Ovary (tissue), 9 donors: Measurements from ENCODE around the gene KIFC1. TPM values are rescaled to one million over a fixed set of nuclear protein-coding genes. Genes with fewer than 3 reads are reported as not detected.
A peak's percentile ranks its signal among the peaks of the same experiment; 100 is the strongest.

Experiments used
- DNase-seq, 5 donors: peaks; one replicate each; pipeline ENCODE4 v3.0.0-alpha.2; 2019 to 2020
- H3K27ac ChIP-seq, 2 donors: fragments of 200-600 bp; one replicate each; pipeline versions ENCODE4 v1.5.1 to v1.8.0; 2019 to 2022
- H3K27me3 ChIP-seq: fragments of 200-600 bp; one replicate; pipeline ENCODE4 v1.8.0; 2022
- H3K36me3 ChIP-seq: fragments of 200-600 bp; sonication (generic); one replicate; pipeline ENCODE4 v1.5.1; 2019
- H3K4me1 ChIP-seq: one replicate; pipeline ENCODE4 v1.8.1; 2013; ENCODE audit warnings: mild to moderate bottlenecking, moderate library complexity; ENCODE audit not compliant: insufficient read depth
- H3K4me3 ChIP-seq: fragments of 200-600 bp; sonication (generic); one replicate; pipeline ENCODE4 v1.5.1; 2017
- H3K9me3 ChIP-seq, 2 donors: fragments of 200-600 bp in 1 of 2; sonication (generic) in 1 of 2; one replicate each; pipeline versions ENCODE4 v1.5.1 to v1.8.1; 2013 to 2019; ENCODE audit warnings: mild to moderate bottlenecking in 1 of 2, moderate library complexity in 1 of 2
- CTCF ChIP-seq, 3 donors: fragments of 450-650 bp in 2 of 3; fragments of 200-600 bp in 1 of 3; IDR thresholded peaks; one replicate each; pipeline versions ENCODE4 v1.5.1 to v1.8.0; 2016 to 2022; ENCODE audit warnings: antibody characterized with exemption in 3 of 3, mild to moderate bottlenecking in 1 of 3
- EP300 ChIP-seq: sonication (generic); formaldehyde crosslinking; IDR thresholded peaks from one replicate; pipeline ENCODE4 v1.6.1; 2017; ENCODE audit warnings: antibody characterized with exemption
- POLR2A ChIP-seq: fragments of 450-650 bp; IDR thresholded peaks from one replicate; pipeline ENCODE4 v1.6.1; 2017; ENCODE audit warnings: antibody characterized with exemption, mild to moderate bottlenecking, moderate library complexity
- WGBS, 3 donors: extraction: QIAGEN DNeasy Blood & Tissue Kit in 1 of 3; methylation state at CpG; one replicate each; pipeline versions ENCODE4 v1.1.5 to v1.1.7; 2013 to 2017; 5-methylcytosine and 5-hydroxymethylcytosine counted together
- intact Hi-C, 4 donors: fragments of 100-400 bp; cut with DNase I; formaldehyde crosslinking; loops; one replicate each; pipeline versions ENCODE4 v1.11.0 to v1.15.1; 2022 to 2023
- microRNA-seq, 3 donors: library from miRNA; unstranded; fragments of <30 nt; microRNA quantifications; one replicate each; pipeline versions ENCODE4 to v1.2.0, GENCODE V29; 2019 to 2020
- polyA plus RNA-seq, 2 donors: library from polyadenylated mRNA; stranded (reverse); fragments of 200-250 nt in 1 of 2; fragments of 350-450 nt in 1 of 2; fragmentation: Illumina TruSeq in 1 of 2; extraction: RNeasy Lipid Tissue Mini Kit (QIAGEN cat#74804) in 1 of 2; gene quantifications; one replicate each; pipeline ENCODE4 v1.2.3, GENCODE V29; 2013 to 2014
- small RNA-seq: library from RNA; depleted of rRNA; stranded (forward); fragments of <200 nt; gene quantifications from one replicate; pipeline ENCODE3, GENCODE V24; 2016
- total RNA-seq, 7 donors: library from RNA; depleted of rRNA in 2 of 7; stranded (reverse); fragments of >200 nt in 2 of 7; fragmentation: NEBNext Ultra II Directional in 3 of 7; extraction: Animal tissue kit (Norgen Biotek cat#: 25700) in 3 of 7; gene quantifications; one replicate each; pipeline versions ENCODE4 v1.1.0 to v1.2.4, GENCODE V29; 2016 to 2023
- donor health status: DM: no; HTN: no; CAD: no; lungs with moderate emphysema.
- donor health status: DM: no; HTN: no; CAD: no.
- donor health status: Bipolar disorder and iron deficiency.
- donor health status: DM: yes; HTN: yes; CAD: no.
- donor health status: DM: no; HTN: no; CAD: no.
- donor health status: DM: yes; HTN: yes; CAD: no.

Gene KIFC1
- total and polyA plus RNA-seq, 9 donors = 0.60 to 3.9 (median 2.2) TPM

- H3K27me3 ChIP-seq = no peaks in the 10 kb centered on the region
- TF ChIP-seq POLR2A (no peak), EP300 (no peak), CTCF (IDR thresholded peaks at IDR 0.05) (no peak)
- peak in 1 of 5 donors; percentile 24 for DNase-seq
- H3K27ac ChIP-seq = peak overlapping the region in 1 of 2 donors; percentile 65
- peaks cover 6% of the 10 kb centered on the region for H3K4me1 ChIP-seq
- intact Hi-C loops = loop anchor here in 1 of 4 donors (10.0 kb wide), 1 partner anchor 110 kb away; no protein-coding TSS in a partner anchor
- H3K9me3 ChIP-seq = no peaks in the 10 kb centered on the region
- 40 to 42% (median 41%) methylated on average over 16 of the region's 16 CpGs for WGBS, 3 donors
- H3K36me3 ChIP-seq = no peaks in the 10 kb centered on the region
- H3K4me3 ChIP-seq = peak overlapping the region; percentile 78
Measured at GRCh38 chr6:33455051-33455450, 63.4 kb downstream of the KIFC1 start.

GRCh38 chr6:33456156-33456555 is 64.5 kb downstream of the KIFC1 start:
- Histone ChIP-seq H3K27me3 (no peaks in the 10 kb centered on the region), H3K4me3 (no peak overlapping the region), H3K27ac (no peak overlapping the region), H3K9me3 (no peaks in the 10 kb centered on the region), H3K4me1 (peaks cover 6% of the 10 kb centered on the region), H3K36me3 (no peaks in the 10 kb centered on the region)
- intact Hi-C loops = loop anchor here in 1 of 4 donors (10.0 kb wide), 1 partner anchor 109 kb away; no protein-coding TSS in a partner anchor
- WGBS, 3 donors = 94 to 97% (median 96%) methylated on average over 12 of the region's 12 CpGs
- TF ChIP-seq CTCF (IDR thresholded peaks at IDR 0.05) = no peak
- no peak for TF ChIP-seq POLR2A
- TF ChIP-seq EP300 = no peak
- peak in 1 of 5 donors; percentile 31 for DNase-seq

- H3K27ac ChIP-seq = no peak overlapping the region
- intact Hi-C loops = loop anchor here in 1 of 4 donors (10.0 kb wide), 1 partner anchor 106 kb away; no protein-coding TSS in a partner anchor
- no peak overlapping the region for H3K4me3 ChIP-seq
- DNase-seq = no peak
- H3K27me3 ChIP-seq = no peaks in the 10 kb centered on the region
- WGBS, 3 donors = 50 to 69% (median 68%) methylated on average over 3 of the region's 3 CpGs
- H3K4me1 ChIP-seq = peaks cover 4% of the 10 kb centered on the region
- TF ChIP-seq EP300 = no peak
- TF ChIP-seq POLR2A = no peak
- TF ChIP-seq CTCF (IDR thresholded peaks at IDR 0.05) = no peak
- H3K36me3 ChIP-seq = no peaks in the 10 kb centered on the region
- H3K9me3 ChIP-seq = no peaks in the 10 kb centered on the region
Measured at GRCh38 chr6:33458676-33459075, 67.1 kb downstream of the KIFC1 start.

- Histone ChIP-seq H3K4me3 (no peak overlapping the region), H3K9me3 (no peaks in the 10 kb centered on the region), H3K4me1 (peaks cover 4% of the 10 kb centered on the region), H3K27ac (no peak overlapping the region), H3K36me3 (no peaks in the 10 kb centered on the region), H3K27me3 (no peaks in the 10 kb centered on the region)
- TF ChIP-seq CTCF (IDR thresholded peaks at IDR 0.05) = no peak
- TF ChIP-seq EP300 = no peak
- no peak for TF ChIP-seq POLR2A
- 87 to 95% (median 94%) methylated on average over 2 of the region's 2 CpGs for WGBS, 3 donors
- intact Hi-C loops = loop anchor here in 1 of 4 donors (10.0 kb wide), 1 partner anchor 106 kb away; no protein-coding TSS in a partner anchor
- DNase-seq = no peak
Measured at GRCh38 chr6:33459226-33459625, 67.6 kb downstream of the KIFC1 start.

Small RNAs within 50 kb of the gene (microRNA-seq; reads per million reads assigned to microRNA genes)
- gene MIR5004 = 0 to 0.16 (median 0) reads per million in 3 donors

Small RNAs within 50 kb of the gene (small RNA-seq; reads per million reads assigned to genes)
- gene RPL35AP4 (not detected), gene ZBTB9 (not detected)

Other genes starting within 250 kb of the KIFC1 start
- 1 to 10 TPM in 2 of 7 donors, under 1 TPM in 5; 0.53 to 1.2 (median 0.92) TPM for gene COL11A2, start 199.4 kb upstream of the KIFC1 start, total RNA-seq
- under 1 TPM; 0.52 to 0.96 TPM for gene COL11A2, start 199.4 kb upstream of the KIFC1 start, polyA plus RNA-seq
- gene RXRB, start 191.2 kb upstream of the KIFC1 start, total RNA-seq = 10 to 100 TPM; 19.8 to 54.0 (median 48.5) TPM
- 10 to 100 TPM; 40.9 to 42.1 TPM for gene RXRB, start 191.2 kb upstream of the KIFC1 start, polyA plus RNA-seq
- 10 to 100 TPM; 27.4 to 73.7 (median 61.2) TPM for gene SLC39A7, start 191.0 kb upstream of the KIFC1 start, total RNA-seq
- gene SLC39A7, start 191.0 kb upstream of the KIFC1 start, polyA plus RNA-seq = 10 to 100 TPM; 54.0 to 80.0 TPM
- gene HSD17B8, start 187.2 kb upstream of the KIFC1 start, total RNA-seq = 10 to 100 TPM in 2 of 7 donors, 1 to 10 TPM in 5; 4.0 to 18.4 (median 7.7) TPM
- 10 to 100 TPM in 1 of 2 donors, 1 to 10 TPM in 1; 9.4 to 10.3 TPM for gene HSD17B8, start 187.2 kb upstream of the KIFC1 start, polyA plus RNA-seq
- gene RING1, start 183.3 kb upstream of the KIFC1 start, total RNA-seq = 10 to 100 TPM; 20.7 to 70.6 (median 52.3) TPM
- 10 to 100 TPM; 37.3 to 51.7 TPM for gene RING1, start 183.3 kb upstream of the KIFC1 start, polyA plus RNA-seq
- 10 to 100 TPM; 24.0 to 55.6 (median 45.2) TPM for gene VPS52, start 119.9 kb upstream of the KIFC1 start, total RNA-seq
- gene VPS52, start 119.9 kb upstream of the KIFC1 start, polyA plus RNA-seq = 10 to 100 TPM; 39.5 to 56.7 TPM
- gene RPS18, start 119.7 kb upstream of the KIFC1 start, total RNA-seq = 1,000 to 10,000 TPM; 4,177 to 8,845 (median 4,854) TPM
- over 10,000 TPM in 1 of 2 donors, 1,000 to 10,000 TPM in 1; 6,405 to 11,953 TPM for gene RPS18, start 119.7 kb upstream of the KIFC1 start, polyA plus RNA-seq
- 10 to 100 TPM in 2 of 7 donors, 1 to 10 TPM in 5; 4.3 to 10.6 (median 6.9) TPM for gene B3GALT4, start 114.7 kb upstream of the KIFC1 start, total RNA-seq
- 1 to 10 TPM; 2.7 to 7.4 TPM for gene B3GALT4, start 114.7 kb upstream of the KIFC1 start, polyA plus RNA-seq
- 10 to 100 TPM; 29.1 to 58.5 (median 35.0) TPM for gene WDR46, start 102.6 kb upstream of the KIFC1 start, total RNA-seq
- gene WDR46, start 102.6 kb upstream of the KIFC1 start, polyA plus RNA-seq = 10 to 100 TPM; 25.5 to 27.0 TPM
- gene PFDN6, start 102.2 kb upstream of the KIFC1 start, total RNA-seq = 10 to 100 TPM in 6 of 7 donors, 1 to 10 TPM in 1; 9.8 to 46.8 (median 42.0) TPM
- 10 to 100 TPM; 80.3 to 83.0 TPM for gene PFDN6, start 102.2 kb upstream of the KIFC1 start, polyA plus RNA-seq
- gene RGL2, start 92.9 kb upstream of the KIFC1 start, total RNA-seq = 10 to 100 TPM; 41.4 to 82.0 (median 64.9) TPM
- gene RGL2, start 92.9 kb upstream of the KIFC1 start, polyA plus RNA-seq = 10 to 100 TPM; 26.9 to 66.0 TPM
- 100 to 1,000 TPM in 1 of 7 donors, 10 to 100 TPM in 6; 33.7 to 121 (median 66.9) TPM for gene TAPBP, start 77.7 kb upstream of the KIFC1 start, total RNA-seq
- gene TAPBP, start 77.7 kb upstream of the KIFC1 start, polyA plus RNA-seq = 10 to 100 TPM; 24.4 to 40.5 TPM
- gene ZBTB22, start 74.1 kb upstream of the KIFC1 start, total RNA-seq = 10 to 100 TPM; 17.9 to 38.0 (median 26.1) TPM
- 10 to 100 TPM; 13.7 to 26.5 TPM for gene ZBTB22, start 74.1 kb upstream of the KIFC1 start, polyA plus RNA-seq
- 10 to 100 TPM; 18.8 to 38.9 (median 33.4) TPM for gene DAXX, start 68.9 kb upstream of the KIFC1 start, total RNA-seq
- gene DAXX, start 68.9 kb upstream of the KIFC1 start, polyA plus RNA-seq = 10 to 100 TPM; 30.8 to 81.5 TPM
- gene PHF1, start 19.2 kb downstream of the KIFC1 start, total RNA-seq = 100 to 1,000 TPM in 5 of 7 donors, 10 to 100 TPM in 2; 94.3 to 182 (median 123) TPM
- 100 to 1,000 TPM in 1 of 2 donors, 10 to 100 TPM in 1; 80.7 to 179 TPM for gene PHF1, start 19.2 kb downstream of the KIFC1 start, polyA plus RNA-seq
- 100 to 1,000 TPM; 125 to 238 (median 177) TPM for gene CUTA, start 26.3 kb downstream of the KIFC1 start, total RNA-seq
- gene CUTA, start 26.3 kb downstream of the KIFC1 start, polyA plus RNA-seq = 100 to 1,000 TPM; 173 to 250 TPM
- gene SYNGAP1, start 28.2 kb downstream of the KIFC1 start, total RNA-seq = 10 to 100 TPM; 17.5 to 60.0 (median 43.1) TPM
- gene SYNGAP1, start 28.2 kb downstream of the KIFC1 start, polyA plus RNA-seq = 10 to 100 TPM; 14.6 to 29.8 TPM
- gene ZBTB9, start 62.8 kb downstream of the KIFC1 start, total RNA-seq = 10 to 100 TPM in 3 of 7 donors, 1 to 10 TPM in 4; 2.4 to 13.5 (median 8.8) TPM
- gene ZBTB9, start 62.8 kb downstream of the KIFC1 start, polyA plus RNA-seq = 10 to 100 TPM in 1 of 2 donors, 1 to 10 TPM in 1; 5.5 to 10.8 TPM
- gene BAK1, start 188.5 kb downstream of the KIFC1 start, total RNA-seq = 10 to 100 TPM in 4 of 7 donors, 1 to 10 TPM in 3; 3.9 to 16.9 (median 10.4) TPM
- gene BAK1, start 188.5 kb downstream of the KIFC1 start, polyA plus RNA-seq = 10 to 100 TPM in 1 of 2 donors, 1 to 10 TPM in 1; 9.8 to 12.2 TPM
- gene ITPR3, start 229.5 kb downstream of the KIFC1 start, total RNA-seq = 10 to 100 TPM in 6 of 7 donors, 1 to 10 TPM in 1; 3.7 to 31.1 (median 20.1) TPM
- 1 to 10 TPM; 3.6 to 6.9 TPM for gene ITPR3, start 229.5 kb downstream of the KIFC1 start, polyA plus RNA-seq